Esophagus squamous epithelium (tissue), 5 donors: ENCODE results near the gene SPSB4. TPM values are rescaled to one million over a fixed set of nuclear protein-coding genes. Genes with fewer than 3 reads are reported as not detected.

Source experiments
- DNase-seq: peaks from one replicate; lab custom pipeline; 2025; lab: John Stamatoyannopoulos, UW
- H3K27ac ChIP-seq, 4 donors: fragments of 200-600 bp; sonication (generic); one replicate each; pipeline ENCODE4 v1.5.1; 2016 to 2019; ENCODE audit warnings: mild to moderate bottlenecking in 1 of 4
- H3K27me3 ChIP-seq, 4 donors: fragments of 200-600 bp; sonication (generic); 1 replicate in 3 of 4; 2 replicates in 1 of 4; pipeline versions ENCODE4 v1.5.1 to v1.6.0; 2017 to 2021; ENCODE audit warnings: antibody characterized with exemption in 1 of 4
- H3K36me3 ChIP-seq, 3 donors: fragments of 200-600 bp; sonication (generic); one replicate each; pipeline ENCODE4 v1.5.1; 2016 to 2019
- H3K4me1 ChIP-seq, 3 donors: fragments of 200-600 bp; sonication (generic); one replicate each; pipeline ENCODE4 v1.5.1; 2017 to 2019
- H3K4me3 ChIP-seq, 4 donors: fragments of 200-600 bp; sonication (generic); 1 replicate in 3 of 4; 2 replicates in 1 of 4; pipeline ENCODE4 v1.5.1; 2016 to 2019; ENCODE audit warnings: mild to moderate bottlenecking in 2 of 4, moderate library complexity in 1 of 4
- H3K9me3 ChIP-seq, 3 donors: fragments of 200-600 bp; sonication (generic); one replicate each; pipeline ENCODE4 v1.5.1; 2016 to 2019
- CTCF ChIP-seq, 6 experiments: fragments of 450-650 bp in 4 of 6; fragments of 200-600 bp in 2 of 6; sonication (generic) in 2 of 6; IDR thresholded peaks; one replicate each; pipeline ENCODE4 v1.5.1; 2016 to 2019; ENCODE audit warnings: antibody characterized with exemption in 6 of 6, mild to moderate bottlenecking in 4 of 6, moderate library complexity in 4 of 6
- POLR2A ChIP-seq, 4 donors: fragments of 450-650 bp; IDR thresholded peaks; one replicate each; pipeline ENCODE4 v1.6.1; 2017; ENCODE audit warnings: antibody characterized with exemption in 4 of 4, mild to moderate bottlenecking in 4 of 4, moderate library complexity in 3 of 4
- WGBS, 2 donors: methylation state at CpG; one replicate each; pipeline ENCODE4 v1.1.5; 2018; 5-methylcytosine and 5-hydroxymethylcytosine counted together
- intact Hi-C: fragments of 100-400 bp; cut with DNase I; formaldehyde crosslinking; loops from one replicate; pipeline ENCODE4 v1.15.0; 2022
- total RNA-seq, 4 donors: library from RNA; depleted of rRNA; stranded (reverse); fragments of >200 nt; gene quantifications; one replicate each; pipeline ENCODE4 v1.1.0, GENCODE V29; 2016
- donor health status: DM: yes; HTN: yes; CAD: no.

The SPSB4 gene
- total RNA-seq, 4 donors from 2014 or later: not detected

DNA sequence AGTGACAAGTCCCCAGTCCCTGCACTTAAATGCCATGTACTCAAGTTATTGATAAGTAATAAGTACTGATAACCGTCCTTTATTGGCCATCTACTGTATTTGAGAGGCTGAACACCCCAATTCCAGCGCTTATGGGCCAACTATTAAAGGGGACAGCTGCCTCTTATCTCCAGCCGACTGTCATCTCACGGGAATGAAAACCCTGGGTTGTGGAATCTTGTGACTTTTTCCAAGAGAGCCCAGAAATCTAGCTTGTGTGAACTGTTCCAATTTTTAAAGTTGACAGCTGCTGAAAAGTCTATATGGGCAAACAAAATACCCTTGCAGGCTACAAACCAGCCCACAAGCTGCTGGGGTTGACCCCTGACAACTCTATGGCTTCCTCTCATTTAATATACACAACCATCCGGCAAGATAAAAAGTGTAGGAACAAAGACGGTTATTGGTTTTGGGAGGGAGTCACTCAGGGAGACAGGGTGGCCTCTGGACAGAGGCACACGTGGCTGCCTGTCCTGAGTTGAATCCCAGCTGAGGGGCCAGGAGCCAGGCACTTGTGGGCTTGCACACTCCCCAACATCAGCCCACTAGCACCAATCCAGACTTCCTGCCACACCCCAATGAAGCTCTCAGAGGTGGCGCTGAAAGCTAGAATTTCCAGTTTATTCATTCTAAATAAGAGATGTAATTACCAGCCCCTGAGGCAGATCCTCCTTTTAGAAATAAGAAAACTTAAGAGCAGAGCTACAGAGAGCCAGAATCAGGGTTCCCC lies 16.2 kb downstream of the SPSB4 start:
- Histone ChIP-seq H3K36me3 (no peaks in the 10 kb centered on the region), H3K9me3 (no peaks in the 10 kb centered on the region), H3K27ac (no peak overlapping the region), H3K4me1 (no peaks in the 10 kb centered on the region), H3K4me3 (no peak overlapping the region), H3K27me3 (peaks cover 0 to 33% (median 0%) of the 10 kb centered on the region in 4 donors)
- WGBS, 2 donors: 75 to 76% methylated on average over 6 to 8 of the region's 8 CpGs
- no peak for DNase-seq
- TF ChIP-seq POLR2A (IDR thresholded peaks at IDR 0.05): no peak
- no peak for TF ChIP-seq CTCF (IDR thresholded peaks at IDR 0.05)
- intact Hi-C loops: no loop called here

GRCh38 chr3:141070229-141070628 lies 19.1 kb downstream of the SPSB4 start:
- H3K4me1 ChIP-seq: no peaks in the 10 kb centered on the region
- no peak for DNase-seq
- 56 to 88% methylated on average over 1 of the region's 1 CpG for WGBS, 2 donors

DNA sequence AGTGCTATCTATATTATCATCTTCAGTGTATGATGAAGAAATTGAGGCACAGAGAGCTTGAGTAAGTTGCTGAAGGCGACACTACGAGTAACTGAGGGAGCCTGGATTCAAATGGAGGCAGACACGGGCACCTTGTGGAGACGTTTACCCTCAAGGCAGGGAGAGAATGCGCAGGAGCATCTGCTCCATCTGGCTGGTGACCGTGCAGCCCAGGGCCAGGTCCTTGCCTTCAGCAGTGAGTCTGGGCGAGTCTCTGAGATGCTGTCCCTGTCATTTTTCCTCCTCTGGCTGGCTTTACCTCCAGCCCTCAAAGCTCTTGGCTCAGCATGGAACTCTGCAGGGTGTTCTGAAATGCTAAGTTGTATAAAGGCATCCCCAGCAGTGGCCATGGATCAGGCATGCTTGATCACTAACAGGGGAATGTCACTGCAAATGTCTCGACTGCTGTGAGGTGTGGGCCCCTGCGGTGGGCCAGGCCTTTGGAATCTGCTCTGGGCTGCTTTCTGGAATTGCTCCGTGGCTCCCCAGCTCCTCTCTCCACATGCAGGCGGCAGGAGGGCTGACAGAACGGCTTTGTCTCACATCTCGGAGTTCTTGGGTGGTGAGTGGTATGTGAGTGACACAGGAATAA lies 19.7 kb downstream of the SPSB4 start:
- no peak overlapping the region for H3K27ac ChIP-seq
- intact Hi-C loops: no loop called here
- H3K9me3 ChIP-seq: no peaks in the 10 kb centered on the region
- no peak for TF ChIP-seq CTCF (IDR thresholded peaks at IDR 0.05)
- no peak for TF ChIP-seq POLR2A (IDR thresholded peaks at IDR 0.05)
- WGBS, 2 donors: 87 to 93% methylated on average over 12 to 13 of the region's 13 CpGs
- DNase-seq: no peak
- H3K4me3 ChIP-seq: no peak overlapping the region
- H3K27me3 ChIP-seq: peaks cover 0 to 36% (median 0%) of the 10 kb centered on the region in 4 donors
- H3K4me1 ChIP-seq: peaks cover 0 to under 1% (median 0%) of the 10 kb centered on the region in 3 donors
- no peaks in the 10 kb centered on the region for H3K36me3 ChIP-seq

More at GRCh38 chr3:141070229-141070628, 19.1 kb downstream of the SPSB4 start:
- intact Hi-C loops: no loop called here
- TF ChIP-seq CTCF (IDR thresholded peaks at IDR 0.05) (no peak), POLR2A (IDR thresholded peaks at IDR 0.05) (no peak)
- Histone ChIP-seq H3K27ac (no peak overlapping the region), H3K27me3 (peaks cover 0 to 39% (median 0%) of the 10 kb centered on the region in 4 donors), H3K36me3 (no peaks in the 10 kb centered on the region), H3K9me3 (no peaks in the 10 kb centered on the region), H3K4me3 (no peak overlapping the region)

DNA sequence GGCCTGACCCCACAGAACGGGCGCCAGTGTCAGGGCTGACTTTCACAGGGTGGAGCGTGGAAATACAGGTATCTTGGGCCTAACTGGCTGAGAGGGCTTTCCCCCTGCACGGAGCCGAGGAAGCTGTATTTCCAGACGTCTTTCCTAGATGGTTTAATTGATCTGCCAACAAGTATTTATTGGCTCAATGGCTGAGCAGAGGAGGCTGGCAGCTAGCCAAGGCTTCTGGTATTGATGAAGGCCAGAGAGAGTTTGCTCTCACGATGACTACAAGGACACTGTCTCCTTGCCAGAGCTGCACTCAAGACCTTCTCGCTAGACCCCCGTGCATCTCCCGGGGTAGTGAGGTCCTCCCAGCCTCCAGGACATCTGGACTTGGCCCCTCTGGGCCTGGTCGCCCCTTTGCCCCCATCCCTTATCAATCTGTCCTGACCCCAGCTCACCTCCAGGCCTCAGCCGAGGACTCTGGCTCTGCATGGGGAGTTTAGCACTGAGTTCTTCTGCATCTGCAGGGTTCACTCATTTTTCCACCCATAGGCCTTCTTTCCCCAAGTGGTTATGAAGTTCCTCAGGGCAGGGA lies 20.6 kb downstream of the SPSB4 start:
- peaks cover 7 to 10% (median 9%) of the 10 kb centered on the region in 3 donors for H3K4me1 ChIP-seq
- H3K27ac ChIP-seq: no peak overlapping the region
- no peak overlapping the region for H3K4me3 ChIP-seq
- intact Hi-C loops: no loop called here
- no peaks in the 10 kb centered on the region for H3K9me3 ChIP-seq
- H3K27me3 ChIP-seq: peaks cover 0 to 35% (median 0%) of the 10 kb centered on the region in 4 donors
- no peak for TF ChIP-seq CTCF (IDR thresholded peaks at IDR 0.05)
- no peak for TF ChIP-seq POLR2A (IDR thresholded peaks at IDR 0.05)
- no peak for DNase-seq
- 84 to 89% methylated on average over 10 to 12 of the region's 12 CpGs for WGBS, 2 donors
- H3K36me3 ChIP-seq: no peaks in the 10 kb centered on the region

DNA sequence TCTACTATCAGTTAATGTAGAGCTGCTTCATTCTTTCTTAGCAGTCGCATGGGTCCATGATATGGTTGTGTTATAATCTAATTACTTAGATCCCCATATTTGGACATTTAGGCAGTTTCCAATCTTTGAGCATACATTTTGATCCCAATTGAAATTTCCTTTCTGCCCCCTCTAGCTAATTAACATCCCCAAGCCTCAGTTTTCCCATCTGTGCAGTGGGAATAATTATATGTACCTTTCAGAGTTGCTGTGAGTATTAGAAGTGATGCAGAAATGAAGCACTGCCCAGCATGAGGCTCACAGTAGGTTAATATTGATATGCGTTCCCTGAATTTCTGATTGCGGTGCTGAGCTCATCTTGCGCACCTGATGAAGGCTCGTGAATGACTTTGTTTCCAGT lies 21.8 kb downstream of the SPSB4 start:
- no peaks in the 10 kb centered on the region for H3K36me3 ChIP-seq
- WGBS, 2 donors: 97% methylated on average over 5 of the region's 5 CpGs
- DNase-seq: no peak
- TF ChIP-seq CTCF (IDR thresholded peaks at IDR 0.05): no peak
- no peak for TF ChIP-seq POLR2A (IDR thresholded peaks at IDR 0.05)
- peaks cover 0 to 47% (median 0%) of the 10 kb centered on the region in 4 donors for H3K27me3 ChIP-seq
- H3K4me3 ChIP-seq: no peak overlapping the region
- intact Hi-C loops: no loop called here
- H3K27ac ChIP-seq: no peak overlapping the region
- H3K9me3 ChIP-seq: no peaks in the 10 kb centered on the region
- H3K4me1 ChIP-seq: peaks cover 11 to 20% (median 14%) of the 10 kb centered on the region in 3 donors
